Retina (tissue), 1 donor: ENCODE measurements around the gene C1orf232.

Experiments used
- DNase-seq: peaks from one replicate; pipeline ENCODE4 v3.0.0-alpha.2; 2016

The C1orf232 gene

GRCh38 chr1:26168410-26169197 lies at the start of gene C1orf232:
C1orf232 (minus strand) TSS chr1:26168963; CDS start chr1:26168499, 464 bp downstream.
- peak; percentile 76 for DNase-seq

- DNase-seq: no peak
Observed at GRCh38 chr1:26215246-26215645, 46.5 kb upstream of the C1orf232 start.

- no peak for DNase-seq
Observed at GRCh38 chr1:26213335-26213905, 44.7 kb upstream of the C1orf232 start.

- no peak for DNase-seq
Observed at GRCh38 chr1:26212726-26213125, 44.0 kb upstream of the C1orf232 start.

- DNase-seq: no peak
Observed at GRCh38 chr1:26210147-26210870, 41.5 kb upstream of the C1orf232 start.

- DNase-seq: no peak
Observed at GRCh38 chr1:26203642-26204318, 35.0 kb upstream of the C1orf232 start.

- DNase-seq: no peak
Observed at GRCh38 chr1:26200413-26200812, 31.6 kb upstream of the C1orf232 start.

- DNase-seq: no peak
Observed at GRCh38 chr1:26197813-26198212, 29.1 kb upstream of the C1orf232 start.

GRCh38 chr1:26197301-26197700 lies 28.5 kb upstream of the C1orf232 start:
- no peak for DNase-seq

- no peak for DNase-seq
Observed at GRCh38 chr1:26195805-26196204, 27.0 kb upstream of the C1orf232 start.

GRCh38 chr1:26191739-26192138 lies 23.0 kb upstream of the C1orf232 start:
- DNase-seq: no peak

- peak; percentile 53 for DNase-seq
Observed at GRCh38 chr1:26190373-26190987, 21.7 kb upstream of the C1orf232 start, which contains the start of gene CATSPER4. CATSPER4 (plus strand) TSS chr1:26190602; CDS start chr1:26190628, 26 bp downstream.

GRCh38 chr1:26189751-26190275 lies 21.1 kb upstream of the C1orf232 start:
- no peak for DNase-seq

- no peak for DNase-seq
Observed at GRCh38 chr1:26189331-26189730, 20.6 kb upstream of the C1orf232 start.

- no peak for DNase-seq
Observed at GRCh38 chr1:26188477-26188876, 19.7 kb upstream of the C1orf232 start.

- no peak for DNase-seq
Observed at GRCh38 chr1:26187882-26188281, 19.1 kb upstream of the C1orf232 start.

GRCh38 chr1:26184883-26185282 lies 16.1 kb upstream of the C1orf232 start:
- DNase-seq: no peak

- no peak for DNase-seq
Observed at GRCh38 chr1:26184086-26184485, 15.3 kb upstream of the C1orf232 start.

- DNase-seq: no peak
Observed at GRCh38 chr1:26182383-26182696, 13.6 kb upstream of the C1orf232 start.

- DNase-seq: no peak
Observed at GRCh38 chr1:26181586-26182382, 13.0 kb upstream of the C1orf232 start.

GRCh38 chr1:26180010-26180506 lies 11.3 kb upstream of the C1orf232 start:
- DNase-seq: no peak
